BJ (cell line): ENCODE measurements around the gene SLC25A38. TPM values are rescaled to one million over a fixed set of nuclear protein-coding genes. Genes with fewer than 3 reads are reported as not detected.

Experiments
- CTCF ChIA-PET: fragments of 350-600 bp; formaldehyde crosslinking; extraction: SDS; loops from one replicate; lab custom pipeline; 2021; ENCODE audit warnings: antibody characterized with exemption, inconsistent platforms; lab: Yijun Ruan, JAX
- POLR2A ChIA-PET: fragments of 300-600 bp; sonication (Branson Sonifier 250); formaldehyde crosslinking; extraction: SDS; loops from one replicate; lab custom pipeline; 2021; ENCODE audit warnings: antibody characterized with exemption; lab: Charles Lee
- DNase-seq: peaks from one replicate; pipeline ENCODE4 v3.0.0-alpha.2; 2011; ENCODE audit warnings: low read depth
- H3K27me3 ChIP-seq: 2 replicates; pipeline ENCODE4 v1.6.0; 2011; ENCODE audit warnings: low read length; ENCODE audit not compliant: control insufficient read depth, insufficient read depth
- H3K36me3 ChIP-seq: 2 replicates; pipeline ENCODE4 v1.5.1; 2011; ENCODE audit warnings: low read length; ENCODE audit not compliant: control insufficient read depth, insufficient read depth
- H3K4me3 ChIP-seq: 2 replicates; pipeline ENCODE4 v1.5.1; 2011; ENCODE audit warnings: low read depth, mild to moderate bottlenecking, control low read depth, low read length
- polyA plus RNA-seq: library from polyadenylated mRNA; depleted of rRNA; stranded (reverse); fragments of >200 nt; gene quantifications from 2 replicates; pipeline ENCODE4 v1.2.3, GENCODE V29; 2011
- TF ChIP-seq, protein P1 (sequence below): IDR thresholded peaks from 2 replicates; pipeline ENCODE4 v1.5.1; 2011; ENCODE audit warnings: low read depth, mild to moderate bottlenecking, control low read depth, inconsistent platforms, low read length, moderate library complexity; ENCODE audit not compliant: insufficient read depth

Gene SLC25A38
- polyA plus RNA-seq, 1 experiment, result 49.8 TPM

DNA sequence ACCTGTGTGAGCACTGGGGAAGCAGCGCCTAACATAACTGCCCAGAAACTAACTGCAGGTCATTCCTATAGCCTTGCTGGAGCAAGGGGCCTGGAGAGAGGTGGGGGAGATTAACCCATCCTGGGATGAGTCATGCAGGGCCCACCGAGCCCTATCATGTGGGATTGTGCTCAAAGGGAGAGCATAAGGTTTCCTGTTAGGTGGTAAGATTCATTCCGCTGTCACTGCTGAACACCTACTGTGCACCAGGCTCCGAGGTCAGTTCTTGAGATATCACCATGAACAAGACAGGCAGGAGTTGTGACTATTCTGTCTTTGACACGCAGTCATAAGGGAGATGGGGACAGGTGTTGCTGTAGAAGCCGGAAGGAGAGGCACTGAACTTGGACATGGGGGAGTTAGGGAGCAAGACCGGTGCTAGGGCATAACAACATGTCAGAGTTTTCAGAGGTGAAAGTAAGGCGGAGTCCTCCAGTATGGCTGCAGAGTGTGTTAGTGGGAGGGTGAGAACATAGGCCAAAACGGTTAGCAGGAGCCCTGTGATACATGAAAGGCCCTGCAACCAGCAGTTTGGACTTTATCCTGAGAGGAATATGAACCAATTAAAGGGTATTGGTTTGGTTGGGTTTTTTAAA lies 2.4 kb downstream of the SLC25A38 start:
- ChIA-PET CTCF (interaction anchor here (0.6 to 1.2 kb wide), 3 partner anchors 10 to 594 kb away, joined by 3 read pairs; no protein-coding TSS in a partner anchor), POLR2A (no interaction called here)
- DNase-seq, result no peak
- Histone ChIP-seq H3K4me3 (no peak overlapping the region), H3K27me3 (no peaks in the 10 kb centered on the region), H3K36me3 (peaks cover 3% of the 10 kb centered on the region)
- TF ChIP-seq, protein P1, sequence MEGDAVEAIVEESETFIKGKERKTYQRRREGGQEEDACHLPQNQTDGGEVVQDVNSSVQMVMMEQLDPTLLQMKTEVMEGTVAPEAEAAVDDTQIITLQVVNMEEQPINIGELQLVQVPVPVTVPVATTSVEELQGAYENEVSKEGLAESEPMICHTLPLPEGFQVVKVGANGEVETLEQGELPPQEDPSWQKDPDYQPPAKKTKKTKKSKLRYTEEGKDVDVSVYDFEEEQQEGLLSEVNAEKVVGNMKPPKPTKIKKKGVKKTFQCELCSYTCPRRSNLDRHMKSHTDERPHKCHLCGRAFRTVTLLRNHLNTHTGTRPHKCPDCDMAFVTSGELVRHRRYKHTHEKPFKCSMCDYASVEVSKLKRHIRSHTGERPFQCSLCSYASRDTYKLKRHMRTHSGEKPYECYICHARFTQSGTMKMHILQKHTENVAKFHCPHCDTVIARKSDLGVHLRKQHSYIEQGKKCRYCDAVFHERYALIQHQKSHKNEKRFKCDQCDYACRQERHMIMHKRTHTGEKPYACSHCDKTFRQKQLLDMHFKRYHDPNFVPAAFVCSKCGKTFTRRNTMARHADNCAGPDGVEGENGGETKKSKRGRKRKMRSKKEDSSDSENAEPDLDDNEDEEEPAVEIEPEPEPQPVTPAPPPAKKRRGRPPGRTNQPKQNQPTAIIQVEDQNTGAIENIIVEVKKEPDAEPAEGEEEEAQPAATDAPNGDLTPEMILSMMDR, result no peak

DNA sequence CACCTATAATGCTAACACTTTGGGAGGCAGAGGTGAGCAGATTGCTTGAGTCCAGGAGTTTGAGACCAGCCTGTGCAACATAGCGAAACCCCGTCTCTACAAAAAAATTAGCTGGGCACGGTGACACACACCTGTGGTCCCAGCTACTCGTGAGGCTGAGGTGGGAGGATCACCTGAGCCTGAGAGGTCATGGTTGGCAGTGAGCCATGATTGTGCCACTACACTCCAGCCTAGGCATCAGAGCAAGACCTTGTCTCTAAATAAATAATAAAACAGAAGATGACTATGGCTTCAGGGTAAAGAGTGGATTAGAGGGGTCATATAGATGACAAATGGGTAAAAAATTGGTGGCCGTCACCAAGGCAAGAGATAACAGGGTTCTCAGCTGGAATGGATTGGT lies 3.1 kb downstream of the SLC25A38 start:
- POLR2A ChIA-PET, result no interaction called here
- H3K27me3 ChIP-seq, result no peaks in the 10 kb centered on the region
- DNase-seq, result no peak
- no peak overlapping the region for H3K4me3 ChIP-seq
- CTCF ChIA-PET, result interaction anchor here (0.9 to 1.2 kb wide), 3 partner anchors 9 to 19 kb away, joined by 3 read pairs; no protein-coding TSS in a partner anchor
- TF ChIP-seq, protein P1, result no peak
- H3K36me3 ChIP-seq, result peaks cover 7% of the 10 kb centered on the region

DNA sequence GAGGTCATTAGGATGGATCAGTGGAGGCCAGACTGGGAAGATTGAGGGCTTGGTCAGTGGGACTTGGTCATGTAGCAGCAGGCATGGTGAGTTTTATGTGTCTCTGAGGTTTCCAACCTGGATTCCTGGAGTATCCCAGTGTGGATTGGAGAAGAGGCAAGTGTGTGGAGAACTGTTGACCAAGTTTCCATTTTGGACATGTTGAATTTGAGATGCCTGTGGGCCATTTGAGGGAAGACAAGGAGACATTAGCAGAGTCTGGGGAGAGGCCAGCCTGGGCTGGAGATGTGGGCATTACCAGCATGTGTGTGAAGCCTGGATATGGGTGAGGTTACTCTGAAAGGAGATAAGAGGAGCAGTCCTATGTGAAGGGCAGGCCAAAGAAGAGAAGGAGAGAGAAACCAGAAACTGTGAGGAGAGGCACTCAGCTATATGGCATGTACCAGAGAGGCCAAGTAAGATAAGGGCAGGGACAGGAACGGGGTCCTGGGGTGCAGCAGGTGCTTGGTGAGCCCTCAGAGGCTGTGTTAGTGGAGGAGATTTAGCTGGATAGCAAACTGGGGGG lies 4.3 kb downstream of the SLC25A38 start:
- CTCF ChIA-PET, result interaction anchor here (0.9 kb wide), 1 partner anchor 18 kb away, joined by 3 read pairs; no protein-coding TSS in a partner anchor
- TF ChIP-seq, protein P1, result no peak
- no peak overlapping the region for H3K4me3 ChIP-seq
- no peaks in the 10 kb centered on the region for H3K27me3 ChIP-seq
- DNase-seq, result no peak
- POLR2A ChIA-PET, result no interaction called here
- peaks cover 12% of the 10 kb centered on the region for H3K36me3 ChIP-seq

DNA sequence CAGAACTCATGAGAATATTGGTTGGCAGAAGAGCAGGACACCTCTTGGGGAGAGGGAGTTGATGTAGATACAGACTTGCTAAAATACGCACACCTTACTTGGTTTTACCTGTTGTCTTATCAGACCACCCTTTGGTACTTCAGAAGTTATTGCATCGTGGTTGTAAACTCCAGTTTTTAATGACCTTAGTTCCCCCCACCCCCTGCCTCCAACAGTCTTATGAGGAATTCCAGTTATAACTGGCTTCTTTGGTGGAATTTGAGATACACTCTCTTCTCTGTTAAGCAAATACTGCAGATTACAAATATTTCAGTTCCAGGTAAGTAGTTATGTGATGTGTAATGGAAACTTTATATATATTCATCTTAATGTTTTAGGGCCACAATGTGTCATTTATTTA lies 5.0 kb downstream of the SLC25A38 start:
- CTCF ChIA-PET, result interaction anchor here (1.2 kb wide), 1 partner anchor 15 kb away, joined by 4 read pairs; no protein-coding TSS in a partner anchor
- Histone ChIP-seq H3K4me3 (no peak overlapping the region), H3K36me3 (peaks cover 14% of the 10 kb centered on the region), H3K27me3 (no peaks in the 10 kb centered on the region)
- TF ChIP-seq, protein P1, result no peak
- POLR2A ChIA-PET, result interaction anchor here (0.6 kb wide), 1 partner anchor 21 kb away, joined by 3 read pairs; no protein-coding TSS in a partner anchor
- no peak for DNase-seq

DNA sequence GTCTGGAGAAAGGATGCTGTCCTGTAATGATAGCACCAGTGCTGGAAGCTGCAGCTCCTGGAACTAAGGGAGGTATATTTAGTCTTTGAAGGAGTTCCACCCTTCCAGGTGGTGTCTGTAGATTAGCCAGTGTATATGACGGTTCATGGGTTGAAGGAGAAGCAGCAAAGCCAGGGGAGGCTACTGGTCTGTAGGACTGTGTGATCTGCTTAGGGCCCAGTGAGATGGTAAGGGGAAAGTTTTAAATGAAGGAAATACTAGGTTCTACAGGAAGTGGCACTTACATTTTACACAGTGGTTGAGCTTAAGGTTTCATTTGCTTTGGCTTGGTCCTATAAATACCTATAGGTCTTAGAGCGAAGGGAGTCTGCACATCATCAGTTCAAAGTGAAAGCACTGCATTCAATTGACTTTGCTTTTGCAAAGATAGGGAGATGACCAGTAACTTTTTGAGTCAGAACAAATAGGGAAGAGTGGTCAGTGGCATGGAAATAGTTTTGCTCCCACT lies 5.6 kb downstream of the SLC25A38 start:
- ChIA-PET CTCF (interaction anchor here (1.2 kb wide), 1 partner anchor 15 kb away, joined by 4 read pairs; no protein-coding TSS in a partner anchor), POLR2A (no interaction called here)
- DNase-seq, result no peak
- Histone ChIP-seq H3K36me3 (peaks cover 14% of the 10 kb centered on the region), H3K27me3 (no peaks in the 10 kb centered on the region), H3K4me3 (no peak overlapping the region)
- TF ChIP-seq, protein P1, result no peak
